ENCODE results near the gene UBE3B.

DNA sequence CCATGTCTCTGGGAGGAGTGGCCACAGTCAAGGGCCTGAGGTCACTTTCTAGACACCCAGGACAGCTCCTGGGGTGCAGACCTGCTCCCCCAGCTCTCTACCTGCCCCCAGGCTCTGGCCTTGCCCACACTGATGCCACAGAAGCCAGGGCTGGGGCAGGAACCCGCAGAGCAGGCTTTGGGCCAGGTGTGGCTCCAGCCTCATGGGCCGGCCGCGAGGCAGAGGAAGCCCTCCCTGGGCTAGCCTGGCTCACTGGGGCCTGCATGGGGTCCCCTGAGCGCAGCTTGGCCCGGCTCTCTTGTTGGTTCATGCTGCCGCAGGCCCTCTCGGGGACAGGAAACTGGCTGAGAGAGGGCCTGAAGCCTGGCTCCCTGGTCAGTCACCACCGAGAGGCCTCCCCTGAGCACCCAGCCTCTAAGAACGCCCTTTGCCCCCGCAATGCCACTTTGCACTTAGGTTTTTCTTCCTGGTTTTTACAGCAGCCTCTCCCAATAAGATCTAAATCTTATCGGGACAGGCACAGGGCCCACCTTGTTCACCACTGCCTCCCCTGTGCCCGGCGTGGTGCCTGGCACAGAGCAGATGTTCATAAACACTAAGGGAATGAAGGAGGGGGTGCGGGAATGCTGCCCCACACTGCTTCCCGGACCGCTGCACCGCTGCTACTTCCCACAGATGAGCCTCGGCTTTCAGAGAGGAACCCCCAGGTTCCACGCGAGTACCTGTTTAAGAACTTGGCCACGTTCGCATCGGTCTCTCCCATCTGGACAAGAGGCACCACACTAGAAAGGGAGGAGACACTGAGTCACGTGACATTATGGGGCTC, 81.2 kb downstream of the UBE3B start:
- TF ChIP-seq, protein P1, sequence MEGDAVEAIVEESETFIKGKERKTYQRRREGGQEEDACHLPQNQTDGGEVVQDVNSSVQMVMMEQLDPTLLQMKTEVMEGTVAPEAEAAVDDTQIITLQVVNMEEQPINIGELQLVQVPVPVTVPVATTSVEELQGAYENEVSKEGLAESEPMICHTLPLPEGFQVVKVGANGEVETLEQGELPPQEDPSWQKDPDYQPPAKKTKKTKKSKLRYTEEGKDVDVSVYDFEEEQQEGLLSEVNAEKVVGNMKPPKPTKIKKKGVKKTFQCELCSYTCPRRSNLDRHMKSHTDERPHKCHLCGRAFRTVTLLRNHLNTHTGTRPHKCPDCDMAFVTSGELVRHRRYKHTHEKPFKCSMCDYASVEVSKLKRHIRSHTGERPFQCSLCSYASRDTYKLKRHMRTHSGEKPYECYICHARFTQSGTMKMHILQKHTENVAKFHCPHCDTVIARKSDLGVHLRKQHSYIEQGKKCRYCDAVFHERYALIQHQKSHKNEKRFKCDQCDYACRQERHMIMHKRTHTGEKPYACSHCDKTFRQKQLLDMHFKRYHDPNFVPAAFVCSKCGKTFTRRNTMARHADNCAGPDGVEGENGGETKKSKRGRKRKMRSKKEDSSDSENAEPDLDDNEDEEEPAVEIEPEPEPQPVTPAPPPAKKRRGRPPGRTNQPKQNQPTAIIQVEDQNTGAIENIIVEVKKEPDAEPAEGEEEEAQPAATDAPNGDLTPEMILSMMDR (IDR thresholded peaks at IDR 0.05) = no peak
- no peak for TF ChIP-seq POLR2AphosphoS5 (IDR thresholded peaks at IDR 0.05)
- TF ChIP-seq POLR2A (IDR thresholded peaks at IDR 0.05) = no peak
